Activated T-cell treated with anti-CD3 and anti-CD28 coated beads, Interleukin-2, amount 50 U/mL, for 72 hours (primary cell): ENCODE data around the gene TPMT. TPM values are rescaled to one million over a fixed set of nuclear protein-coding genes. Genes with fewer than 3 reads are reported as not detected.

Experiments
- ATAC-seq, 2 donors: fragments of 150-1000 bp; cut with Tn5 transposase; replicated peaks in 1 of 2; 2 replicates each; pipeline ENCODE4 v1.10.0; 2021; ENCODE audit warnings: moderate library complexity in 2 of 2, mild to moderate bottlenecking in 1 of 2
- DNase-seq, 2 donors: peaks; one replicate each; pipeline ENCODE4 v3.0.0; 2021 to 2022; ENCODE audit warnings: mixed read lengths in 1 of 2
- H3K27ac Mint-ChIP-seq: one replicate; pipeline ENCODE4 v1.8.0; 2022; ENCODE audit warnings: mild to moderate bottlenecking, moderate library complexity, mixed read lengths
- H3K27me3 Mint-ChIP-seq: one replicate; pipeline ENCODE4 v1.8.0; 2022; ENCODE audit warnings: low read depth, mixed read lengths
- H3K36me3 Mint-ChIP-seq, 2 donors: one replicate each; pipeline ENCODE4 v1.8.0; 2022; ENCODE audit warnings: mixed read lengths in 2 of 2, mild to moderate bottlenecking in 1 of 2; ENCODE audit not compliant: insufficient read depth in 2 of 2
- H3K4me1 Mint-ChIP-seq: one replicate; pipeline ENCODE4 v1.8.0; 2022; ENCODE audit warnings: low read depth, mixed read lengths
- H3K4me3 Mint-ChIP-seq, 2 donors: one replicate each; pipeline ENCODE4 v1.8.0; 2022; ENCODE audit warnings: mild to moderate bottlenecking in 2 of 2, mixed read lengths in 2 of 2, moderate library complexity in 2 of 2
- H3K9me3 Mint-ChIP-seq, 2 donors: one replicate each; pipeline ENCODE4 v1.8.0; 2022; ENCODE audit warnings: mixed read lengths in 2 of 2
- total RNA-seq, 2 donors: library from RNA; stranded (reverse); gene quantifications; one replicate each; pipeline ENCODE4 v1.2.3, GENCODE V29; 2022

The TPMT gene
- total RNA-seq, 2 donors from 2014 or later: 6.7 to 8.2 TPM

DNA sequence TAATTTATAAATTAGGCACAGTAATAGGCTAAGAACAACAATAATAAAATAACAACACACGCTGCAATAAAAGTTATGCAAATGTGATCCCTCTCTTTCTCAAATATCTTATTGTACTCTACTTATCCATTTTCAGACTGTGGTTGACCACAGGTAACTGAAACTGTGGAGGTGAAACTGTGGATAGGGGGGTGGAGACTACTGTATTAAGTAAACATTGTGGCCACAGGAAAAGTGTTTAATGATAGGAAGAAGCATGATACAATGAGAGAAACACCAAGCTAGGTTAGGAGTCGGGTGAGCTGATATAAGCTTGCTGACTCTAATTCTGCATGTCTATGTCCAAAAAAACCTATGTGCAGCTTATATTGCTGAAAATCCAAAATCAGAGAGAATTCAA, 55.4 kb downstream of the TPMT start:
- no peak for DNase-seq
- H3K9me3 Mint-ChIP-seq: no peaks in the 10 kb centered on the region
- H3K36me3 Mint-ChIP-seq: no peaks in the 10 kb centered on the region
- no peak overlapping the region for H3K4me3 Mint-ChIP-seq
- peaks cover 64% of the 10 kb centered on the region for H3K27me3 Mint-ChIP-seq
- no peaks in the 10 kb centered on the region for H3K4me1 Mint-ChIP-seq
- H3K27ac Mint-ChIP-seq: no peak overlapping the region
- ATAC-seq: no peak

DNA sequence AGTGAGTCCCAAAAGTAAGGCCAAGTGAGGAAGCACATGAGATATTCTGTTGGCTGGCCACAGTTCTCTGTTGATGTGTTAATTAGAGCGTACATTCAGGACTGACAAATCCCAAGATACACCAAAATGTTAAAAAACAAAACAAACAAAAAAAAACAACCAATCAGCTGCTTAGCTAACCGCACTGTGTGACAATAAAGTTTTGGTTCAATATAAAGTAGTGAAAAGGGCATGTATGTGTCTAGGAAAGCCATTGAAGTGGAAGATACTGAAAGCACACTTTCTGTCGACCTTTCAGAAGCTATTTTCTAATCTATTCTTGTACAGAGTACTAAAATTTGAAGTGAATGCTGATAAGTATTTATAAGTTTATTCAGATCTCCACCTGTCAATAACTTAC, 58.5 kb downstream of the TPMT start:
- Mint-ChIP-seq H3K4me3 (no peak overlapping the region), H3K36me3 (no peaks in the 10 kb centered on the region), H3K4me1 (no peaks in the 10 kb centered on the region), H3K27ac (no peak overlapping the region), H3K9me3 (peaks cover 0 to 2% of the 10 kb centered on the region in 2 donors), H3K27me3 (peaks cover 48% of the 10 kb centered on the region)
- ATAC-seq: no peak
- DNase-seq: no peak

DNA sequence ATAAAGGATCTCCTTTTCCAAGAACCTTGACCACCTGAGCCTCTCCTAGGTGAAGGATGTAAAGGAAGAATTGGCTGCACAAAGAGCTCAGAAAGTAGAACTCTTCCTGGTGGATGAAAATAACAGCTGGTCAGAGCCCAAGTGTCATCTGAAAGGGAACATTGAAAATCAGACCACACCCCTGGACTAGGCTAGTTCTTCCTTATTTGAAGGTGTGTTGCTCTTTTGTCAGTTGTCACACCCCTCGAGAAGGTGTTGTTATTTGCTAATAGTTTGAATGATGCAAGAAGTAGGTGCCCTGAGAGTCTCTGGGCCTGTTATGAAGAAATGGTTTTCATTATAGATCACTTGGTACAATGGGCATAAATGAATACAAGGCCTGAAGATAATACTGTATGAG, 63.5 kb downstream of the TPMT start:
- Mint-ChIP-seq H3K27ac (no peak overlapping the region), H3K27me3 (peaks cover 38% of the 10 kb centered on the region), H3K36me3 (peaks cover 0 to 5% of the 10 kb centered on the region in 2 donors), H3K4me3 (no peak overlapping the region), H3K9me3 (peaks cover 6 to 9% of the 10 kb centered on the region in 2 donors), H3K4me1 (no peaks in the 10 kb centered on the region)
- DNase-seq (no peak), ATAC-seq (no peak)

DNA sequence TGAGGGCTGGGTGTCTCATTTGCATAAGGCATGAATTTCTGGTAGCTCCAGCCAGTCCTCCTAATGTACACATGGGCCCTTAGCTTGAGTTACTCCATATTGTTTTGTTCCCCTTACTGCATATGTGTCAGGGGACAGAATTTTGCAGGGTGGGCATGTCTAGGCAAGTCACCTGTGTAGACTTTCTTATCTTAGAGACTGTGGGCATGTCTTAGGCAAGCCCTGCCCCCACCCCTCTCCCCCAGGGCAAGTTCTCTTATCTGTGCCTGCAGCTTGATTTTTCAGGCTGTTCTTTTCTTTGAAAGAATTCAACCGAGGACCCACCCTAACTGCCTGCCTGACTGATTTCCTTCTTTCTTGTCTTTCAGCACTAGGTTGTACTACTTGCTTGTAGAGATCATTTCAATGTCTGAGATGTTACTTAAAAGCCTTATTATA, 64.5 kb downstream of the TPMT start:
- peaks cover 6 to 9% of the 10 kb centered on the region in 2 donors for H3K9me3 Mint-ChIP-seq
- ATAC-seq (no peak), DNase-seq (no peak)
- peaks cover 0 to 5% of the 10 kb centered on the region in 2 donors for H3K36me3 Mint-ChIP-seq
- H3K4me3 Mint-ChIP-seq: no peak overlapping the region
- H3K27ac Mint-ChIP-seq: no peak overlapping the region
- no peaks in the 10 kb centered on the region for H3K4me1 Mint-ChIP-seq
- peaks cover 31% of the 10 kb centered on the region for H3K27me3 Mint-ChIP-seq

DNA sequence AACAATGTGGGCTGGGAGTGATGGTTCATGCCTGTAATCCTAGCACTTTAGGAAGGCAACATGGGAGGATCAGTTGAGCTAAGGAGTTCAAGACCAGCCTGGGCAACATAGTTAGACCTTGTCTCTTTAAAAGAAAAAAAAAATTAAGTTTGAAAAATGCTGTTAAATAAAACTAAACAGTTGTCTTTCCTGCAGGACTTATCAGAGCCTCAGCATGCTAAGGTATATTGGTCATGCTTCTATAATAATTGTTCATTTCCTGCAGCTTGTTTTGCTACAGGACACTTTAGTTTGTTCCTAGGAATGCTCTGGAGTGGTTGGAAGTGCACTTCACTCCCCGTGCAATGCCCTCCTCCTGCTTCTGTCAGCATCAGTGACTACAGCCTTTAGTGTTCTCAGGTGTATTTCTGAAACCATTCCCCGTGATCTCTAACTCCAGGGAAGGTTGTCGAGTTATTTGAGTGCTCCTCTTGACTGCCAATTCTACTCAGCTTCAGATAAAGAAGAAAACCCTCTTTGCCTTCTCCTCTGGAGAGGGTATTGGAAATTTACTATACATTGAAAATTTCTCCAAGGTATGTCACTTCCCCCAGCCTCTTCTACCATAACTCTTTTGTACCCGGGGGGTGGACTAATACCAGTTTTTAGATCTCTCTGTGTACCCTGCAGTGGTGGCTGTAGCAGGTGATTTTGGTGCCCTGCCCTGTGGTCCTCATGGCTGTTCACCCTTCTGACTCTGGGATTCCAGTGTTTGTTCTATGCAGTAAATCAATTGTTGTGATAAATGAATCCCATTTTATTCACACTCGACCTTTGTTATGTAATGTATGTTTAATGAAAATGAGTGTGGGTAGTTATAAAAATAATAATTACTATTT, 66.2 kb downstream of the TPMT start:
- Mint-ChIP-seq H3K4me3 (no peak overlapping the region), H3K4me1 (no peaks in the 10 kb centered on the region), H3K9me3 (peaks cover 6 to 9% of the 10 kb centered on the region in 2 donors), H3K27me3 (peaks cover 30% of the 10 kb centered on the region), H3K36me3 (peaks cover 0 to 5% of the 10 kb centered on the region in 2 donors), H3K27ac (no peak overlapping the region)
- DNase-seq: no peak
- ATAC-seq: no peak

DNA sequence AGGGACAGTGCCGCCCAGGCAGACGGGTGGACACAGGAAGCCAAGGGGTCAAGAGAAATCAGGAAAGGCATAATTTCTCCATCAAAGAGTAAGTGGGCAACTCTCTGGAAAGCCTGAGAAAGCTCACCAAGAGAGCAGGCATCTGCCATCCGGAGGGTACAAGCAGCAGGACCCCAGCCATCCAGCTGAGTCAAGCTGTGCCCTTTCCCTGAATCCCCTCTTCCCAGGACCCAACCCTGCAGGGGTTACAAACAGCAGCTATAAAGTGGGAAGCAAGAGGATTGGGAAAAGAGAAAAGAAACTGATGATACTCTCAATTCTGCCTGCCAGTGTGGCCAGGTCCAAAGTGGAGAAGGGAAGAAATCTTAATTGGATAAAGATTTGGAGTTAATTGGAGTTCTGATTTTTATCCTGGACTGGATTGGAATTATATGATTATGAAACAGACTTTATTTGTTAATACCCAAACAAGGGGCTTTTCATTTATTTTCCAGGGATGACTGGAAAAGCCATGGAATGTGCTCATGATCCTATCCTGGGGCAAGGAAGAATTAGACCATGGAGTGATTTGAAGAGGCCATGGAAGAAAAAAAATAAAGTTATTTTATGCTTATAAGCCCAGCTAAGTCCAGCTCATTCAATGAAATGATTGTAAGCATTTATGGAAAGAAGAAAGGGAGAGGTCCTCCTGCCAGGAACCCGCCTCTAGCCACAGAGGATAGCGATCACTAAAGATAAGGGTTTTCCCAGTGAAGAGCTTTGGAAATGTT, 67.3 kb downstream of the TPMT start:
- Mint-ChIP-seq H3K36me3 (peaks cover 0 to 5% of the 10 kb centered on the region in 2 donors), H3K9me3 (peaks cover 6 to 9% of the 10 kb centered on the region in 2 donors), H3K4me3 (no peak overlapping the region), H3K27me3 (peaks cover 33% of the 10 kb centered on the region), H3K4me1 (no peaks in the 10 kb centered on the region), H3K27ac (no peak overlapping the region)
- ATAC-seq (no peak), DNase-seq (no peak)

DNA sequence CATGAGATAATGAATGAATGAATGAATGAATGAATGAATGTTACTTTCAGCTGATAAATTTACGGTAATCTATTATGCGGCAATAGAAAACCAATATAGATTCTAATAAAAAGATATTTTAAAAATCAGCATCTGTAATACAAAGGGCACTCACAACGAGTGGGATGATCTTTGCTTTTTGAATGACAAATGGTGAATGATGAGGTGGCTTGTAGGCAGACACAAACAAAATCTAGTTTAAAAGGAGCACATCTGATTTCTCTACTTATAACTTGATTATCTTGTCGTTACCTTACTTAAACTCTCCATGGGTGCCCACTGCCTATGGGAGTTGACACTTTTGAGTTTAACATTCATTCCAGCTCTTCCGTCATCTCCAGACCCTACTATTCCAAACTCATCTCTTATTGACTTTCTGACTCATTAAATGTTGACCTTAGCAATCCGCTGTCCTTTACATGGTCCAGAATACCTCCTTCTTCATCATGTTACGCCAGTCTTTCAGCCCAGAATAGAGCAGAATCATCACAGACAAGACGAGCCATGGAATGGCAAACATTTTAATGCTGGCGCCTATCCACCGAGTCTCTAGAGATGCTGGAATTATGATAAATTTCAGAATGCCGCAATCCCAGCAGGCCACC, 73.7 kb downstream of the TPMT start:
- no peak for ATAC-seq
- H3K4me3 Mint-ChIP-seq: no peak overlapping the region
- peaks cover 44% of the 10 kb centered on the region for H3K27me3 Mint-ChIP-seq
- no peak overlapping the region for H3K27ac Mint-ChIP-seq
- no peak for DNase-seq
- H3K36me3 Mint-ChIP-seq: peaks cover 0 to 5% of the 10 kb centered on the region in 2 donors
- H3K4me1 Mint-ChIP-seq: no peaks in the 10 kb centered on the region
- peaks cover 0 to 3% of the 10 kb centered on the region in 2 donors for H3K9me3 Mint-ChIP-seq

DNA sequence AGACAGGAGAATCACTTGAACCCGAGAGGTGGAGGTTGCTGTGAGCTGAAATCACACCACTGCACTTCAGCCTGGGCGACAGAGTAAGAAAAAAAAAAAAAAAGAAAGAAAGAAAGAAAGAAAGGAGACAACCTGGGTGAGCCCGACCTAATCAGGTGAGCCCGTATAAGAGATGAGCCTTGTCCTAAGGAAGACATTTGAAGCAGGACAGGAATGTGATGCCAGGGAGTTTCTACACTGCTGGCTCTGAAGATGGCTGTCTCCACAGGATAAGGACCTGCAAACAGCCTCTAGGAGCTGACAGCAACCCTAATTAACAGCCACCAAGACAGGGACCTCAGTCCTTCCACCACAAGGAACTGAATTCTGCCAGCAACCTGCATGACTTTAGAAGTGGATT, 74.3 kb downstream of the TPMT start:
- no peak overlapping the region for H3K4me3 Mint-ChIP-seq
- peaks cover 2 to 10% of the 10 kb centered on the region in 2 donors for H3K36me3 Mint-ChIP-seq
- no peaks in the 10 kb centered on the region for H3K4me1 Mint-ChIP-seq
- peaks cover 50% of the 10 kb centered on the region for H3K27me3 Mint-ChIP-seq
- DNase-seq (no peak), ATAC-seq (no peak)
- H3K27ac Mint-ChIP-seq: no peak overlapping the region
- H3K9me3 Mint-ChIP-seq: peaks cover 4 to 7% of the 10 kb centered on the region in 2 donors

DNA sequence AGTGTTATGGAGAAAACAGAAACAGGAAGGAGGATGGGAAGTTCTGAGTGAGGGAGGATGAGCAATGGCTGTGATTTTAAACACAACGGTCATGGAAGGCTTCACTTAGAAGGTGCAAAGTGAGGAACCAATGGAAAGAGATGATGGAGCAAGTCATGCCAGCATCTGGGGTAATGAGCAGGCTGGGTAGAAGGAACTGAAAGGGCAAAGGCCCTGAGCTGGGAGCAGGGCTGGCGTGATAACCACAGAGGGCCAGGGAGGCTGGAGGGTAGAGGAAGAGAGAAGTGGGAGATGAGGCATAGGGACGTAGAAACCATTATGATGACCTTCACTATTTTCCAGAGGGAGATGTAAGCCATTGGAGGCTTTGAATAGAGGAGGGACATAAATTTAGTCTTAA, 76.0 kb downstream of the TPMT start:
- no peak overlapping the region for H3K27ac Mint-ChIP-seq

More for the DNA sequence above, 76.0 kb downstream of the TPMT start:
- Mint-ChIP-seq H3K36me3 (peaks cover 8 to 18% of the 10 kb centered on the region in 2 donors), H3K9me3 (peaks cover 8 to 10% of the 10 kb centered on the region in 2 donors), H3K4me1 (no peaks in the 10 kb centered on the region), H3K27me3 (peaks cover 45% of the 10 kb centered on the region), H3K4me3 (no peak overlapping the region)
- no peak for DNase-seq
- ATAC-seq: no peak

Other genes starting within 250 kb of the TPMT start
- gene KIF13A, start 167.4 kb downstream of the TPMT start, total RNA-seq: under 1 TPM; 0.10 to 0.46 TPM
- gene NHLRC1, start 32.4 kb downstream of the TPMT start, total RNA-seq: under 1 TPM; 0.14 TPM
- gene KDM1B, start 345 bp upstream of the TPMT start, total RNA-seq: 10 to 100 TPM in 1 of 2 donors, 1 to 10 TPM in 1; 9.9 to 12.2 TPM
- 100 to 1,000 TPM; 175 to 204 TPM for gene DEK, start 109.5 kb upstream of the TPMT start, total RNA-seq
- 10 to 100 TPM in 1 of 2 donors, 1 to 10 TPM in 1; 9.4 to 11.9 TPM for gene RNF144B, start 232.3 kb upstream of the TPMT start, total RNA-seq